Renal cortical epithelial cell (primary cell): Measurements from ENCODE around the gene SELENOO. TPM values are rescaled to one million over a fixed set of nuclear protein-coding genes. Genes with fewer than 3 reads are reported as not detected.

Experiments
- DNase-seq: peaks from one replicate; pipeline ENCODE4 v3.0.0-alpha.2; 2011; ENCODE audit warnings: low read depth
- total RNA-seq: library from RNA; depleted of rRNA; stranded (reverse); fragments of >200 nt; gene quantifications from 2 replicates; pipeline ENCODE4 v1.2.3, GENCODE V29; 2014

The SELENOO gene
- total RNA-seq, 1 donor from 2014 or later, result 26.7 TPM

GRCh38 chr22:50173311-50173982 is 27.4 kb upstream of the SELENOO start:
- no peak for DNase-seq

- no peak for DNase-seq
Observed at GRCh38 chr22:50173983-50174355, 26.8 kb upstream of the SELENOO start.

GRCh38 chr22:50174382-50175190 is 26.2 kb upstream of the SELENOO start:
- no peak for DNase-seq

GRCh38 chr22:50175191-50175461 is 25.7 kb upstream of the SELENOO start:
- DNase-seq, result no peak

- no peak for DNase-seq
Observed at GRCh38 chr22:50175921-50176849, 24.6 kb upstream of the SELENOO start.

GRCh38 chr22:50176850-50177536 is 23.8 kb upstream of the SELENOO start:
- DNase-seq, result no peak

GRCh38 chr22:50177537-50178470 is 23.0 kb upstream of the SELENOO start:
- DNase-seq, result no peak

GRCh38 chr22:50178471-50178864 is 22.3 kb upstream of the SELENOO start:
- no peak for DNase-seq

GRCh38 chr22:50178871-50179869 is 21.6 kb upstream of the SELENOO start:
- no peak for DNase-seq

- no peak for DNase-seq
Observed at GRCh38 chr22:50179937-50180726, 20.7 kb upstream of the SELENOO start.

GRCh38 chr22:50180727-50181521 is 19.9 kb upstream of the SELENOO start:
- DNase-seq, result no peak

GRCh38 chr22:50182176-50183081 is 18.4 kb upstream of the SELENOO start:
- no peak for DNase-seq

- DNase-seq, result no peak
Observed at GRCh38 chr22:50183141-50183971, 17.5 kb upstream of the SELENOO start.

GRCh38 chr22:50184004-50184901 is 16.6 kb upstream of the SELENOO start:
- peak; percentile 18 for DNase-seq

- DNase-seq, result no peak
Observed at GRCh38 chr22:50184902-50185374, 15.9 kb upstream of the SELENOO start.
